ENCODE results near the gene SLC6A7. TPM values are rescaled to one million over a fixed set of nuclear protein-coding genes. Genes with fewer than 3 reads are reported as not detected.
A peak's percentile ranks its signal among the peaks of the same experiment; 100 is the strongest.

Gene SLC6A7
- total and polyA plus RNA-seq, 9 donors: 0.02 TPM; not detected in 8

GRCh38 chr5:150156540-150156939, 33.3 kb upstream of the SLC6A7 start:
- no peak for TF ChIP-seq CTCF (IDR thresholded peaks at IDR 0.05)
- no peak for TF ChIP-seq POLR2A (IDR thresholded peaks at IDR 0.05)
- no peak for TF ChIP-seq EP300 (IDR thresholded peaks at IDR 0.05)
- DNase-seq: peak in 1 of 5 donors; percentile 36
- Histone ChIP-seq H3K36me3 (no peaks in the 10 kb centered on the region), H3K27ac (peak overlapping the region; percentile 64 to 83), H3K9me3 (no peaks in the 10 kb centered on the region), H3K4me3 (peak overlapping the region; percentile 59), H3K27me3 (no peaks in the 10 kb centered on the region), H3K4me1 (ENCODE audit: insufficient read depth) (peaks cover 32% of the 10 kb centered on the region)
- WGBS, 3 donors: 57 to 62% (median 59%) methylated on average over 4 of the region's 4 CpGs
- intact Hi-C loops (cut with DNase I): no loop called here

DNA sequence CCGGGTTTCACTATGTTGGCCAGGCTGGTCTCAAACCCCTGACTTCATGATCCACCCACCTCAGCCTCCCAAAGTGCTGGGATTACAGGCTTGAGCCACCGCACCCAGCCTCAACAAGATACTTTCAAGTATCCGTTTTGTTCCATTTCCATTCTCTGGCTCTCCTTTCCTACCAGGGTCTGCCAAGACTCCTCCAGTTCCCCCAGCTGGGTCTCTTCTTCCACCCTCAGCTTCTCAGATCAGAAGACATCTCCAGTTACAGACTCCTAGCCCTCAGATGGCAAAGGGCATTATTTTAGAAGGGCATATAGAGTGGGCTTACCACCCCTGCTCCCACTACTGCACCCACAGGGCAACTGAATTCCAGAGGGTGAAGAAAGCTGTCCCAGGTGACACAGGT, 32.7 kb upstream of the SLC6A7 start:
- no peak for DNase-seq
- no peaks in the 10 kb centered on the region for H3K27me3 ChIP-seq
- intact Hi-C loops (cut with DNase I): no loop called here
- no peaks in the 10 kb centered on the region for H3K9me3 ChIP-seq
- no peak for TF ChIP-seq EP300 (IDR thresholded peaks at IDR 0.05)
- no peak for TF ChIP-seq CTCF (IDR thresholded peaks at IDR 0.05)
- TF ChIP-seq POLR2A (IDR thresholded peaks at IDR 0.05): no peak
- H3K4me3 ChIP-seq: no peak overlapping the region
- no peaks in the 10 kb centered on the region for H3K36me3 ChIP-seq
- peaks cover 32% of the 10 kb centered on the region for H3K4me1 ChIP-seq (ENCODE audit: insufficient read depth)
- H3K27ac ChIP-seq: peak overlapping the region; percentile 64 to 83
- 39 to 43% (median 42%) methylated on average over 3 of the region's 3 CpGs for WGBS, 3 donors

DNA sequence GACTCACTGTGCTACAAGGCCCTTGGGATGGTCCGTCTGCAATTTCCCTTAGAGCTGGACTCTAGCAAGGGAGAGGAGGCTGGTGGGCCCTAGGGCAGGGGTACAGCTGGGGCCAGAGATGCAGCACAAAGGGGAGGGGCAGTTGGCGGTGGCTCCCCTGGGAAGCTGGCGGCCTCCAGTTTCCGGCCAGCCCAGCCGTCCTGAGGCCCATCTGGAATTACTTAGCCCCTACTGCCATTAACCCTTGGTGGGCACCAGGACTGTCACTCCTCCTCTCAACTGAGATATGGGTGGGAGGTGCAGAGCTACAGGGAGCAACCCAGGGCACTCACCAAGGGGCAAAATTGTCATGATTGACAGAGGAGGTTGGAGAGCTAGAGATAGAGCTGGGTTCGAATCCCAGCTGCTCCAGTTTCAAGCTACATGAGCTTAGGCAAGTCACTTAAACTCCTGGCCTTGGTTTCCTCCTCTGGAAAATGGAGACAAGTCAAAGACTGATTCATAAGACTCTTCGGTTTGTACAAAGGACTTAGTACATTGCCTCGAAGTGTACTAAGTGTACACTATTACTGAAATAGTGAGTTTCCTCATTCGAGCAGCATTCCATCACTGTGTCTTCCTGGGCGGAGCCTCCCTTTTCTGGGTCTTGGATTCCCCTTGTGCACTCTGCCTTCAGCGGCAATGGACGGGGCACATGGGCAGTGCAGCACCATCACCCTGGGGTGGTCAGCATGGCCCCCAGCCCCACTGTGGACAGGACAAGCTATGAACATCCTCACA, 31.5 kb upstream of the SLC6A7 start:
- peaks cover 30% of the 10 kb centered on the region for H3K4me1 ChIP-seq (ENCODE audit: insufficient read depth)
- no peak for TF ChIP-seq POLR2A (IDR thresholded peaks at IDR 0.05)
- no peak for TF ChIP-seq CTCF (IDR thresholded peaks at IDR 0.05)
- H3K4me3 ChIP-seq: no peak overlapping the region
- H3K27ac ChIP-seq: peak overlapping the region in 1 of 2 donors; percentile 83
- 28 to 33% (median 29%) methylated on average over 12 of the region's 12 CpGs for WGBS, 3 donors
- no peaks in the 10 kb centered on the region for H3K9me3 ChIP-seq
- DNase-seq: peak in 1 of 5 donors; percentile 48
- no peaks in the 10 kb centered on the region for H3K36me3 ChIP-seq
- H3K27me3 ChIP-seq: no peaks in the 10 kb centered on the region
- intact Hi-C loops (cut with DNase I): no loop called here

GRCh38 chr5:150159031-150159430, 30.8 kb upstream of the SLC6A7 start:
- Histone ChIP-seq H3K9me3 (no peaks in the 10 kb centered on the region), H3K27ac (peak overlapping the region in 1 of 2 donors; percentile 83), H3K27me3 (no peaks in the 10 kb centered on the region), H3K36me3 (no peaks in the 10 kb centered on the region), H3K4me3 (no peak overlapping the region), H3K4me1 (ENCODE audit: insufficient read depth) (peaks cover 31% of the 10 kb centered on the region)
- WGBS, 3 donors: 65 to 73% (median 68%) methylated on average over 6 of the region's 6 CpGs
- DNase-seq: no peak
- TF ChIP-seq POLR2A (IDR thresholded peaks at IDR 0.05) (no peak), EP300 (IDR thresholded peaks at IDR 0.05) (no peak), CTCF (IDR thresholded peaks at IDR 0.05) (no peak)
- intact Hi-C loops (cut with DNase I): no loop called here
